Fibroblast of the aortic adventitia (primary cell): ENCODE data around the gene NLRP6. TPM values are rescaled to one million over a fixed set of nuclear protein-coding genes. Genes with fewer than 3 reads are reported as not detected.
"Not testable (repeated sequence)": the region's sequence is repeated elsewhere in the genome, so short reads cannot be mapped to it uniquely, and the experiment has no call there.

ENCODE experiments used
- DNase-seq: peaks from one replicate; pipeline ENCODE4 v3.0.0-alpha.2; 2010; ENCODE audit warnings: low read depth
- H3K4me3 ChIP-seq: 2 replicates; pipeline ENCODE4 v1.5.1; 2011; ENCODE audit warnings: low read depth, mild to moderate bottlenecking, control low read depth, low read length, moderate library complexity
- CTCF ChIP-seq: IDR thresholded peaks from 2 replicates; pipeline ENCODE4 v1.5.1; 2011; ENCODE audit warnings: mild to moderate bottlenecking, low read length, control low read depth, inconsistent platforms; ENCODE audit not compliant: insufficient read depth
- total RNA-seq: library from RNA; depleted of rRNA; stranded (reverse); fragments of >200 nt; gene quantifications from 2 replicates; pipeline ENCODE4 v1.2.3, GENCODE V29; 2012; ENCODE audit warnings: low replicate concordance

The NLRP6 gene
- total RNA-seq, 1 donor: not detected

GRCh38 chr11:282630-283360 lies 4.6 kb downstream of the NLRP6 start:
- no peak for TF ChIP-seq CTCF
- no peak overlapping the region for H3K4me3 ChIP-seq
- no peak for DNase-seq

DNA sequence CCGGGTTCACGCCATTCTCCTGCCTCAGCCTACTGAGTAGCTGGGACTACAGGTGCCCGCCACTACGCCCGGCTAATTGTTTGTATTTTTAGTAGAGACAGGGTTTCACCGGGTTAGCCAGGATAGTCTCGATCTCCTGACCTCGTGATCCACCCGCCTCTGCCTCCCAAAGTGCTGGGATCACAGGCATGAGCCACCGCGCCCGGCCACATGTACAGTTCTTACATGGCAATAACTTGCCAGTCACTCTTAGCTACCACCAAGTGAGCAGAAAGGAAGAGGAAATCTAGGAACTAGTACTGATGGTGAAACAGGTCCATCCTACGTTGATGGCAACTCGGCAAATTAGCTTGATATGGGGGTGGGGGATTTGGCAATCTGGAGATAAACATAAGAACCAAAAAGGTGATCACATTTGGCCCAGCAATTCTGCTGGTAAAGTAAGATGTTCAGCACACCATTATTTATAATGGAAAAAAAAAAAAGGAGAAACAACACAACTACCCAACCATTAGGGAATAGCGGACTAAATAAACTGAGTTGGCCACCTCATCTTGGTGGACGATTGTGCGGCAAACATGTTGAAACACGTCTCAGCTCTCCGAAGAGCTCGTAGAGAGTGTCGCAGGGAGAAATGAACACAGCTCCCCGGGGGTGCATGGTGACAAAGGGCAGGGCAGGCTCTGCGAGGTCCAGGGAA lies 5.3 kb downstream of the NLRP6 start:
- no peak for TF ChIP-seq CTCF
- no peak for DNase-seq
- no peak overlapping the region for H3K4me3 ChIP-seq

GRCh38 chr11:284105-285020 lies 6.2 kb downstream of the NLRP6 start:
- no peak for DNase-seq

DNA sequence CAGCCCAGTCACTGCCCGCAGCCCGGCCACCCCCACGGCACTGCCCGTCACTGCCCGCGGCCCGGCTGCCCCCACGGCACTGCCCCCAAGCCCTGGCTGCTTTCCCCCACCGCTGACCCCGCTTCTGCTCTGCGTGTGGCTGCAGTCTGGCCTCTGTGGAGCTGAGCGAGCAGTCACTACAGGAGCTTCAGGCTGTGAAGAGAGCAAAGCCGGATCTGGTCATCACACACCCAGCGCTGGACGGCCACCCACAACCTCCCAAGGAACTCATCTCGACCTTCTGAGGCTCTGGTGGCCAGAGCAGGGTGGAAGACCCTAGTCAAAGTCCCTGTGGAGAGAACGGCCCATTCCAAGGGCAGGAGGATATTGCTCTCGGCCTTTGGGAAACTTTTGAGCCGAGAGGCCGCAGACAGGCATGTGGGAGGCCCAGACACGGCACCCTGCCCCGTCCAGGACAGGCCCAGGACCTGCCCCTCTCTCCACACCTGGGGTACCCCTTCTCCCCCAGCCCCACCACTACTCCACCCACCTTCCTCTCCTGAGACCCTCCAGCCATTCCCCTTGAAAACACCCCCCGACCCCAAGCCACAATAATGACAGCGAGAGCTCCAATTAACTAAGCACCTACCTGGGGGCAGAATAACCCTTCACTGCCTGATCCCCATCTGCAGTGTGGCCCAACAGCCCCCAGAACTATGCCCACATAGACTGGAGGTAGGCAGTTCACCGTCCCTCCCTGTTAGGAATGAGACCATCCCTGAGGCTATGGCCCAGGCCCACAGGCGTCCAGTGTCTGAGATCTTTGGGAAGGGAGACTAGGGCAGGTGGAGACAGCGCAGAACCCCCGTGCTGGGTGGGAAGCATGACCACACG lies 7.0 kb downstream of the NLRP6 start:
- no peak overlapping the region for H3K4me3 ChIP-seq
- no peak for DNase-seq
- no peak for TF ChIP-seq CTCF

More at GRCh38 chr11:284105-285020, 6.2 kb downstream of the NLRP6 start:
- no peak for TF ChIP-seq CTCF
- H3K4me3 ChIP-seq: no peak overlapping the region

GRCh38 chr11:285894-286220 lies 7.7 kb downstream of the NLRP6 start:
- no peak overlapping the region for H3K4me3 ChIP-seq
- TF ChIP-seq CTCF: no peak
- DNase-seq: no peak

- not testable (repeated sequence) for H3K4me3 ChIP-seq, DNase-seq
Observed at GRCh38 chr11:286977-287820, 9.0 kb downstream of the NLRP6 start.
